NOMO-1 treated with DMSO at 0.1 percent for 48 hours (cell line): ENCODE data around the gene BCAS4.
"Not testable (repeated sequence)": the region's sequence is repeated elsewhere in the genome, so short reads cannot be mapped to it uniquely, and the experiment has no call there.

ENCODE experiments used
- DNase-seq: peaks from one replicate; lab custom pipeline; 2025; ENCODE audit not compliant: unreplicated experiment; lab: John Stamatoyannopoulos, UW

Gene BCAS4

GRCh38 chr20:50771419-50772080 lies 23.3 kb upstream of the BCAS4 start:
- DNase-seq = not testable (repeated sequence)

- no peak for DNase-seq
Measured at GRCh38 chr20:50772420-50773185, 22.3 kb upstream of the BCAS4 start.

DNA sequence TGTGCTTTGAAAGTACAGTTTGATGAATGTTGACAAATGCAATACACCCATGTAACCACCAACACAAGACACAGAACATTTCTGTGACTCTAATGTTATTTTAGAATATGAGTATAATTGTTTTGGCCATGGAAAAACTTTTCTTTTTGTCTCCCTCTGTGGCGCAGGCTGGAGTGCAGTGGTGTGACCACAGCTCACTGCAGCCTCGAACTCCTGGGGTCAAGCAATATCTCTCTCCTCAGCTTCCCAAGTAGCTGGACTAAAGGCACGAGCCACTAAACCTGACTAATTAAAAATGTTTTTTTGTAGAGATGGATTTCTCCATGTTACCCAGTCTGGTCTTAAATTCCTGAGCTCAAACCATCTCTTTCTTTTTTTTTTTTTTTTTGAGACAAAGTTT lies 20.3 kb upstream of the BCAS4 start:
- DNase-seq = no peak

DNA sequence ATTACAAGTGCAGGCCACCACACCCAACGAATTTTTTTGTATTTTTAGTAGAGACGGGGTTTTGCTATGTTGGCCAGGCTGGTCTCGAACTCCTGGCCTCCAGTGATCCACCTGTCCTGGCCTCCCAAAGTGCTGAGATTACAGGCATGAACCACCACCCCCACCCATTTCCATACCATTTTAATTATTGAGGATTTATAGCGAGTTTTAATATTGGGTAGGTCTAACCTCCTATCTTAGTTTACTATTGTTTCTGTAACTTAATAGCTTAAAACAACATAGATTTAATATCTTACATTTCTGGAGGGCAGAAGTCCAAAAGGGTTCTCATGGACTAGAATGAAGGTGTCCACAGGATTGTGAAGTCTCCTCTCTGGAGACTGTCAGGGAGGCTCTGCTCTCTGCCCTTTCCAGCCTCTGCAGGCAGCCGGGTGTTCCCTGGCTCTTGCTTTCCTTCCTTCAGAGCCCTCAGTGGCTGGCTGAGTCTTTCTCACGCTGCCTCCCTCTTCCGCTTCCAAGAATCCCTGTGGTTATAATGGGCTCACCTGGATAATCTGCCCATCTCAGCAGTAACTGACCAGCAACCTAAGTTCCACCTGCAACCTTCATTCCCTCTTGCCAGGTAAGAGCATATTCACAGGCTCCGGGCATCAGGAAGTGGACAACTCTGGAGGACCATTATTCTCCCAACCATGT lies 18.6 kb upstream of the BCAS4 start:
- DNase-seq = no peak

- DNase-seq = no peak
Measured at GRCh38 chr20:50777373-50777772, 17.5 kb upstream of the BCAS4 start.

DNA sequence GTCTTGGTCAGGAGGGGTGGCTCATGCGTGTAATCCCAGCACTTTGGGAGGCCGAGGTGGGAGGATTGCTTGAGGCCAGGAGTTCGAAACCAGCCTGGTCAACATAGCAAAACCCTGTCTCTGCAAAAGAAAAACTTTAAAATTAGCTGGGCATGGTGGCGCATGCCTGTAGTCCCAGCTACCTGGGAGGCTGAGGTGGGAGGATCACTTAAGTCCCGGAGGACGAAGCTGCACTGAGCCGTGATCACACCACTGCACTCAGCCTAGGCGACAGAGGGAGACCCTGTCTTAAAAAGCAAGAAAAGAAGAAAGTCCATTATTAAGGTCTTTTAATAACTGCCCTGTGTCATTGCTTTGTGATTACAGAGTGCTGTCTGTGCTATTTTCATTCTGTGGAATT lies 15.9 kb upstream of the BCAS4 start:
- DNase-seq = not testable (repeated sequence)

DNA sequence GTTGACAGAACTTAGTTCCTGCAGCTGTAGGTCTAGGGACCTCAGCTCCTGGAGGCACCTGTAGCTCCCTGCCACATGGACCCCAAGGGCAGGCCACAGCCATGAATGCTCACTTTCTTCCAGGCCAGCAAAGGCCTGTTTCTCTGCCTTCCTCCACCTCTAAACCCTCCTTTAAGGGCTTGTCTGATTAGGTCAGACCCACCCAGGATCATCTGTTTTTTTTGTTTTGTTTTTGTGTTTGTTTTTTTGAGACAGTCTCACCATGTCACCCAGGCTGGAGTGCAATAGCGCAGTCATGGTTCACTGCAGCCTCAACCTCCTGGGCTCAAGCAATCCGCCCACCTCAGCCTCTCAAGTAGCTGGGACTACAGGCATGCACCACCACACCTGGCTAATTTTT lies 11.5 kb upstream of the BCAS4 start:
- no peak for DNase-seq

- DNase-seq = no peak
Measured at GRCh38 chr20:50783903-50784302, 11.0 kb upstream of the BCAS4 start.

GRCh38 chr20:50784464-50784863 lies 10.4 kb upstream of the BCAS4 start:
- peak; percentile 55 for DNase-seq

DNA sequence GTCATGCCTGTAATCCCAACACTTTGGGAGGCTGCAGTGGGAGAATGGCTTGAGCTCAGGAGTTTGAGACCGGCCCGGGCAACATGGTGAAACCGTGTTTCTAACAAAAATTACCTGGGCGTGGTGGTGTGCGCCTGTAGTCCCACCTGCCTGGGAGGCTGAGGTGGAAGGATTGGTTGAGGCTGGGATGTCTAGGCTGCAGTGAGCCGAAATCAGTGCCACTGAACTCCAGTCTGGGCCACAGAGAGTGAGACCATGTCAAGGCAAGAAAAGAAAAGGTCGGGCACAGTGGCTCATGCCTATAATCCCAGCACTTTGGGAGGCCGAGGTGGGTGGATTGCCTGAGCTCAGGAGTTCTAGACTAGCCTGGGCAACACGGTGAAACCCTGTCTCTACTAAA lies 8.2 kb upstream of the BCAS4 start:
- no peak for DNase-seq

- no peak for DNase-seq
Measured at GRCh38 chr20:50787181-50787580, 7.7 kb upstream of the BCAS4 start.

DNA sequence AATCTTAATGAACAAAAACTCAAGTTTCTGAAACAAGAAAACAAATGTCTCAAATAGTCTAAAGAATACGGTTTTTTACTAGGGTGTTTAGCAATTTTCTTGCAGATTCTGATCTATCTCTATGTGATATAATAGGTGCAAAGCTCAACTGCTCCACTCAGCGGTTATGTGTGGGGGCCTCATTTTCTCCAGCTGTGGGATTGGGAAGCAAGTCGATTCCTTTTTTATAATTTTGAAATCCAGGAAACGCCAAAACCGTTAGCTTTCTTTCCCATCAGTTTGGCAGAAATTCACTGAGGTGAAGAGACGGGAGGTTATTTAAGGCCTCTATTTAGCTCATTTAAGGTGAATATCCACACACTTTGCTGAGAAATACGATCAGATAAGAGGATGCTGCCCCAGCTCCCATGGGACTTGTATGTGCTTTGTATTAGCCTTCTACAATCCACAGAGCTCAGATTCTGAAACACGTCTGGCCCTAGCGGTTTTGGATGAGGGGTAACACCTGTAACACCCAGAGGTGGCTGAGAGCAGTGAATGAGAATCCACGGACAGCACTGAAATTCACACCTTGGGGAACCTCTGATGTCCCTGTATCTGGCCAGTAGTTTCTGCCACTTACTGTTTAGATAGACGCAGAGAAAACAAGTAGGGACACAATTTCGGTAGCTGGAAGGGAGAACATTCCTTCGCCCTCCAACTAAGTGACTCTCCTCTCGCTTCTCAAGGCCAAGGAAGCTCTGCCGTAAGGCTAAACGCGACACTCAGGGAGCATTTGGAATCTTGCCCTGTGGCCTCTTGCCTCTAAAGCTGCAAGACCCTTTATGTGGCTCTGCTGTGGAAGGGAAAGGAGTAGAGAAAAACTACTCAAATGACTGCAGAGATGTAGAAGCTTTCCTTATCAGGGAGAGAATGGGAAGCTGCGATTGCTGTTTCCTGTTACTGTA lies 6.5 kb upstream of the BCAS4 start:
- DNase-seq = peak; percentile 16

DNA sequence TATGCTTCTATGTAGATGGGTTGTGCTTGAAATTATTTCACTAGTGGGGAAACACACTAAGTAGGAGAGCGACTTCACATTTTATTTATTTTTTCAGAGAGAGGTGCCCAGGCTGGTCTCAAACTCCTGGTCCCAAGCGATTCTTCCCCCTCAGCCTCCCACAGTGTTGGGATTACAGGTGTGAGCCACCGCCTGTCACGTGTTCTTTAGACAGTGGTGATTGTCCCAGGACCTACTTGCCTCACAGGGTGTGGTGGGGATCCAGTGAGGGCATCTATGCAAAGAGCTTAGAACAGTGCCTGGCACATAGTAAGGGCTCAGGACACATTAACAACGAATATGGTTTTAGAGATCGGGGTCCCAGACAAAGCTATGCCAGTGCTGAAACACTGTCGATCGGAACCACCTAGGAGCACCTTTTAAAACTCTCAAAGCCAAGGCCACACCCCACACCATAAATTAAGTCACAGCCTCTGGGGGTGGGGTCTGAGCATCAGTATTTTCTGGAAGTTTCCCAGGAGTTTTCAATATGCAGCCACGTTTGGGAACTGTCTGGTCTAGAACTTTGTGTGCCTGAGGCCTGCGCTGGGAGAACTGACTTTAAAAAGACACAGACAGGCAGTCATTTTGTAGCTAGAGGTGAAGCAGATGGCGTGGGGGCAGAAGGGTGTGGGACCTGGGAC lies 4.8 kb upstream of the BCAS4 start:
- DNase-seq = no peak

DNA sequence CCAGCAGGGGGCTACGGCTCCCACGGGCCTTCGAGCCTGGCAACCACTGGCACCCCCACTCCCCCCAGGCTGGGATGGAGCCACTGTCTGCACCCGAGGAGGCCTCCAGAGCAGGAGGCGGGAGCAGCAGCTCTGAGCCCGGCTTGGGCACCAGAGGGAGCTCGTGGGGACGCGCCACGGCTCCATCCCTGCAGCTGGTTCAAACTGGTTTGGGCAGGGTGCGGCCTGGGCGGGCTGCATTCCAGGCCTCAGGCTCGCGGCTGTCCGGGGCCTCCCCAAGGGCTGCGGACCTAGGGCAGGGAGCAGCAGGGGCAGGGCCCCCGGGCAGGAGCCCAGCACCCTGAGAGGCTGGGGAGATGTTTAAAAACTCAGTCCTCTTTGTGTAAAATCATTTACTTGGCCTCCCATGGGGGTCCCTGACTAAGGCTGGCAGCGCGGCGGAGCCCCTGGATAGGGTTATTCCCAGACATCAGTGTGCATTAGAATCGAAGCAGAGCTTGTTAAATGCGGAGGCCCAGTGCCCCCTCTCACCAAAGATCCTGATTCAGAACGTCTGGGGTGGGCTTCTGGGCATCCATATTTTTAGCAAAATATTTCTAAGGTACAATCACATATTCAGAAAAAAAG lies 4.1 kb upstream of the BCAS4 start:
- peak; percentile 68 for DNase-seq

DNA sequence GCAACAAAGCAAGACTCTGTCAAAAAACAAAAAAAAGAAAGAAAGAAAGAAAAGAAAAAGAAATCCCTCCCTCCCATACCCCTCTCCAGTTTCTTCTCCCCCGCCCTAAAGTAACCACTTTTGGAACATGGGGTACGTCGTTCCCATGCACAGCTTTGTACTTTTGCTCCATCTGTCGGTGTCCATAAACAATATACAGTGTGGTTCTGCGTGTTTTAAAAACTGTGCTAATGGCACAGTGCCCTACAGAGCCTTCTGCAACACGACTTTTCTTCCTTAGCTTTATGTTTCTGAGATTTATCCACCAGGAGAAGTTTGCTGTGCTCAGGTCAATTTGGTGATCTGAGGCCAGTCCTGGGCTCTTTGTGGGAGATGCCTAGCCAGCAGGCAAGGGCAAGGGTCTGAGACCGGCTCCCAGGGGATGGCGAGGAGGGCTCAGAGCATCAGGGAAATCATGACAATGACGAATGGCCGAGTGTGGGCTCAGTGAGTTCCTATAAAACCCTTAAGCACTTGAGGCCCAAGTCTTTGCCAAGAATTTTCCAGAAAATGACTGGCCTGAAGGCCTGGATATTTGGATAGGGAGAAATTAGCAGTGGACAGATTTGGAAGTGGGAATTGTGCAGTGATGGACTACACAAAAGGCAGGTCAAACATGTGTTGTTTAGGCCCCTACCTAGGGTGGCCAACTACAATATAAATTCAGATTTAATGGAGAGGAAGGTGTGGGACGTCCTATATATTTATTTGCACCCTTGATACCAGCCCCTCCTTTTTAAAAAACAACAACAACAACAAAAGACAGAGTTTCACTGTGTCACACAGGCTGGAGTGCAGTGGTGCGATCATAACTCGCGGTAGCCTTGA lies 1.9 kb upstream of the BCAS4 start:
- DNase-seq = no peak

DNA sequence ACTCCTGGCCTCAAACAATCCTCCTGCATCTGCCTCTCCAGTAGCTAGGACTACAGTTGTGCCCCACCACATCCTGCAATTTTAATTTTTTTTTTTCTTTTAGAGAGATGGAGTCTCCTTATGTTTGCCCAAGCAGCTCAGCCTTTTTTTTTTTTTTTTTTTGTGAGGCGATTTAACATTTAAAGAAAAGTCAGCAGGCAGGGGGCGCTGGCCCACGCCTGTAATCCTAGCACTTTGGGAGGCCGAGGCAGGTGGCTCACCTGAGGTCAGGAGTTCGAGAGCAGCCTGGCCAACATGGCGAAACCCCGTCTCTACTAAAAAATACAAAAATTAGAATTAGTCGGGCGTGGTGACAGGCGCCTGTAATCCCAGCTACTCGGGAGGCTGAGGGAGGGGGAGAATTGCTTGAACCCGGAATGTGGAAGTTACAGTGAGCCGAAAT lies 1.3 kb upstream of the BCAS4 start:
- not testable (repeated sequence) for DNase-seq

- DNase-seq = no peak
Measured at GRCh38 chr20:50794181-50794845, 548 bp upstream of the BCAS4 start.

DNA sequence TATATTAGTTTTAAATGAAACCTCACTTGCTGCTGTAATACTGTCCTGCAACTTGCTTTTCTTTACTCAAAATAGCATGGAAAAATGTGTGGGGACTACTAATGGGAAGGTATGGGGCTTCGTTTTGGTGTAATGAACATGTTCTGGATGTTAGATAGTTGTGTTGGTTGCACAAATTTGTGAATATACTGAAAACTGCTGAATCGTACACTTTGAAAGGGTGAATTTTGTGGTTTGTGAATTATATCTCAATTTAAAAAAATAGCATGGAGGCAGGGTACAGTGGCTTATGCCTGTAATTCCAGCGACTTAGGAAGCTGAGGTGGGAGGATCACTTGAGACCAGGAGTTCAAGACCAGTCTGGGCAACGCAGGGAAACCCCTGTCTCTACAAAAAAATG lies 2.3 kb downstream of the BCAS4 start:
- no peak for DNase-seq
